Astrocyte (in vitro differentiated cells and primary cell): ENCODE results near the gene BTG2.

Experiments
- CTCF ChIP-seq: IDR thresholded peaks from 2 replicates; pipeline ENCODE4 v1.5.1; 2011; ENCODE audit warnings: low read depth, mild to moderate bottlenecking, inconsistent platforms, low read length, moderate library complexity; ENCODE audit not compliant: insufficient read depth
- EZH2 ChIP-seq: IDR thresholded peaks from 2 replicates; pipeline ENCODE4 v1.6.1; 2012; ENCODE audit warnings: mild to moderate bottlenecking, low read length, inconsistent platforms; ENCODE audit not compliant: insufficient read depth

- no peak for TF ChIP-seq CTCF
- no peak for TF ChIP-seq EZH2
Measured at GRCh38 chr1:203336097-203336496, 30.8 kb downstream of the BTG2 start.
